ENCODE results near the gene LIF. TPM values are rescaled to one million over a fixed set of nuclear protein-coding genes. Genes with fewer than 3 reads are reported as not detected.

LIF gene
- polyA plus RNA-seq, 1 of the 3 experiments (the other 2 are of a cell fraction): 24.6 TPM

DNA sequence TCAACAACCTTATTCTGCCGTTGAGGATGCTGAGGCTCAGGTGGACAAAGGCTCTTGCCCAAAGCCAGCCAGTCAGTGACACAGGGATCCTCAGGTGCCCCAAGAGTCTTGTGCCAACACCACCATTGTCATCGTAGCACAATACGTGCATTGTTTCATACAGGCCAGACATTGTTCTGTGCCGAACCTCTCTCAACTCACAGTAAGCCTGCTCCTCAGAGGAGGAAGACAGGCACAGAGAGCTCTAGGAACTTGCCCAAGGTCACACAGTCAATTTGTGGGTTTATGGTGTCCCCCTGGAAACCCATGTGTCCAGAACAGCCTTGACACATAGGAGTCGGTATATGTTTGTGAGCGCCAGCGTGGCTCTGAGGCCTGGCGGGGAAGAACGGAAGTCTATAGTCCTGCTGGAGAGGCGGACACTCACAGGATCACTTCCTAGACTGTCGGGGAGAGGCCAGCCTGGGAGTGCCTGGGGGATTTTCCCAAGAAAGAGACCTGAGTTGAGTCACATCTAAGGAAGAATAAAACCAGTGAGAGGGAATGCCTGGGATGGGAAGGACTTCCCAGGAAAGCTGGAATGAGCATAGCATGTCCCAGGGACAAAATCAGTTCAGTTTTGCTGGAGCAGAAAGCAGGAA is 20.2 kb downstream of the LIF start (continued):
- TF ChIP-seq, protein P1, sequence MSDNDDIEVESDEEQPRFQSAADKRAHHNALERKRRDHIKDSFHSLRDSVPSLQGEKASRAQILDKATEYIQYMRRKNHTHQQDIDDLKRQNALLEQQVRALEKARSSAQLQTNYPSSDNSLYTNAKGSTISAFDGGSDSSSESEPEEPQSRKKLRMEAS (IDR thresholded peaks at IDR 0.05; ENCODE audit: low read depth): no peak
- TF ChIP-seq SIN3A (IDR thresholded peaks at IDR 0.05; ENCODE audit: borderline replicate concordance, low read depth, low read length) (no peak), RFX5 (IDR thresholded peaks at IDR 0.05; ENCODE audit: low read length) (no peak), SMC3 (IDR thresholded peaks at IDR 0.05; ENCODE audit: low read depth, low read length) (no peak), TAF1 (IDR thresholded peaks at IDR 0.05; ENCODE audit: borderline replicate concordance, low read depth, low read length) (no peak), GABPA (IDR thresholded peaks at IDR 0.05; ENCODE audit: low read depth) (no peak), CTCF (IDR thresholded peaks at IDR 0.05) (no peak)
- TF ChIP-seq, protein P2, sequence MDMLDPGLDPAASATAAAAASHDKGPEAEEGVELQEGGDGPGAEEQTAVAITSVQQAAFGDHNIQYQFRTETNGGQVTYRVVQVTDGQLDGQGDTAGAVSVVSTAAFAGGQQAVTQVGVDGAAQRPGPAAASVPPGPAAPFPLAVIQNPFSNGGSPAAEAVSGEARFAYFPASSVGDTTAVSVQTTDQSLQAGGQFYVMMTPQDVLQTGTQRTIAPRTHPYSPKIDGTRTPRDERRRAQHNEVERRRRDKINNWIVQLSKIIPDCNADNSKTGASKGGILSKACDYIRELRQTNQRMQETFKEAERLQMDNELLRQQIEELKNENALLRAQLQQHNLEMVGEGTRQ (IDR thresholded peaks at IDR 0.05; ENCODE audit: borderline replicate concordance, low read depth, low read length): no peak

GRCh38 chr22:30225220-30225927 is 21.2 kb downstream of the LIF start:
- DNase-seq: no peak
- Histone ChIP-seq H3K79me2 (ENCODE audit: insufficient read depth) (no peaks in the 10 kb centered on the region), H3K9ac (no peak overlapping the region), H2AFZ (ENCODE audit: low read depth) (no peak overlapping the region), H3K27ac (ENCODE audit: low read depth in 2 of 2, low read length in 1 of 2) (no peak overlapping the region), H3K4me3 (ENCODE audit: low read depth in 2 of 2, low read length in 1 of 2) (no peak overlapping the region), H3K9me3 (no peaks in the 10 kb centered on the region), H3K36me3 (replicated peaks in 1 of 2; ENCODE audit: control insufficient read depth in 1 of 2, insufficient read depth in 2 of 2, low read length in 1 of 2) (no peaks in the 10 kb centered on the region), H4K20me1 (ENCODE audit: insufficient read depth) (no peaks in the 10 kb centered on the region), H3K4me2 (no peak overlapping the region), H3K4me1 (ENCODE audit: control insufficient read depth in 1 of 2, insufficient read depth in 2 of 2, low read depth in 1 of 2, low read length in 1 of 2) (no peaks in the 10 kb centered on the region; a peak in 1 of 4 replicates), H3K27me3 (ENCODE audit: insufficient read depth) (no peaks in the 10 kb centered on the region), H3K9me2 (no peaks in the 10 kb centered on the region), H3F3A (replicated peaks; ENCODE audit: insufficient read depth) (no peaks in the 10 kb centered on the region)
- WGBS (ENCODE audit: low lambda C conversion rate): 83% methylated on average over 7 of the region's 7 CpGs
- ChIA-PET CTCF (interaction anchor here (1.0 to 1.4 kb wide), 3 partner anchors 15 to 118 kb away, joined by 3 to 9 read pairs (median 4); no protein-coding TSS in a partner anchor), POLR2A (no interaction called here)
- no peak for TF ChIP-seq EZH2phosphoT487 (IDR thresholded peaks at IDR 0.05; ENCODE audit: borderline replicate concordance, low read depth)
- no peak for TF ChIP-seq CTCF (IDR thresholded peaks at IDR 0.05)
- TF ChIP-seq ELF1 (IDR thresholded peaks at IDR 0.05): no peak
- TF ChIP-seq FOXJ3 (CRISPR knock-in tag; IDR thresholded peaks at IDR 0.05): no peak
- TF ChIP-seq RCOR1 (IDR thresholded peaks at IDR 0.05; ENCODE audit: low read length): no peak
- TF ChIP-seq RAD21 (IDR thresholded peaks at IDR 0.05; ENCODE audit: low read length): no peak
- TF ChIP-seq USF1 (IDR thresholded peaks at IDR 0.05; ENCODE audit: borderline replicate concordance, low read depth): no peak
- no peak for TF ChIP-seq GABPA (IDR thresholded peaks at IDR 0.05; ENCODE audit: low read depth)

Data from SK-N-SH (cell line).